ENCODE results near the gene CAPZB.

Gene CAPZB

DNA sequence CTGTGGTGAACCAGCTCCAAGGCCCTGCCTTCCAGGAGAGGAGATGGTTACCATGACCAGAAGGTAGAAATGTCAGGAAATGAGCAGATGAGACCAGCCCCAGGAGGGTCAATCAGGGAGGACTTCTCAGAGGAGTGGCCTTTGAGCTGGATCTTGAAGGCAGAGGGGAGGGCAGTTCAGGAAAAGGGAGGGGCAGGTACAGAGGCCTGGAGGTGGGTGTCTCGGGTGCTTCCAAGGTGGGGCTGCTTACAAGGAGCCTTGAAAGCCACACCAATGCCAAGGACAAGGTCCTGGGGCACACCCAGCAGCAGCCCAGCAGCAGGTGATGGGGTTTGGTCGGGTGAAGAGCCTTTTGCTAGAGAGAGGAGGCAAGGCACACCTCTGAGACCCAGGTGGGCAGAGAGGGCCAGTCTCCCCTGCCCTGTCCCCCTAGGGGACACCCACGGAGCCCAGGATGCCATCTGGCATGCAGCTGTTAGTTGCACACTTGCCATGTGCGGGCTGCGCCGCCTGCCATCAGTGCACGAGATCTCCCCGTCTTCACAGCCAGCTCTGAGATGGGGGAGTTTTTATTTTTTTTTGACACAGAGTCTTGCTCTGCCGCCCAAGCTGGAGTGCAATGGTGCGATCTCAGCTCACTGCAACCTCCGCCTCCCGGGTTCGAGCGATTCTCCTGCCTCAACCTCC, 154.7 kb downstream of the CAPZB start:
- H3K27me3 Mint-ChIP-seq (ENCODE audit: low read depth): no peaks in the 10 kb centered on the region
- no peaks in the 10 kb centered on the region for H3K9me3 Mint-ChIP-seq
- no peak overlapping the region for H3K4me3 Mint-ChIP-seq
- TF ChIP-seq, protein P1, sequence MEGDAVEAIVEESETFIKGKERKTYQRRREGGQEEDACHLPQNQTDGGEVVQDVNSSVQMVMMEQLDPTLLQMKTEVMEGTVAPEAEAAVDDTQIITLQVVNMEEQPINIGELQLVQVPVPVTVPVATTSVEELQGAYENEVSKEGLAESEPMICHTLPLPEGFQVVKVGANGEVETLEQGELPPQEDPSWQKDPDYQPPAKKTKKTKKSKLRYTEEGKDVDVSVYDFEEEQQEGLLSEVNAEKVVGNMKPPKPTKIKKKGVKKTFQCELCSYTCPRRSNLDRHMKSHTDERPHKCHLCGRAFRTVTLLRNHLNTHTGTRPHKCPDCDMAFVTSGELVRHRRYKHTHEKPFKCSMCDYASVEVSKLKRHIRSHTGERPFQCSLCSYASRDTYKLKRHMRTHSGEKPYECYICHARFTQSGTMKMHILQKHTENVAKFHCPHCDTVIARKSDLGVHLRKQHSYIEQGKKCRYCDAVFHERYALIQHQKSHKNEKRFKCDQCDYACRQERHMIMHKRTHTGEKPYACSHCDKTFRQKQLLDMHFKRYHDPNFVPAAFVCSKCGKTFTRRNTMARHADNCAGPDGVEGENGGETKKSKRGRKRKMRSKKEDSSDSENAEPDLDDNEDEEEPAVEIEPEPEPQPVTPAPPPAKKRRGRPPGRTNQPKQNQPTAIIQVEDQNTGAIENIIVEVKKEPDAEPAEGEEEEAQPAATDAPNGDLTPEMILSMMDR (IDR thresholded peaks at IDR 0.05; ENCODE audit: unreplicated experiment in 3 of 3): no peak
- no peaks in the 10 kb centered on the region for H3K4me1 Mint-ChIP-seq
- H3K36me3 Mint-ChIP-seq (ENCODE audit: low read depth): peaks cover 12% of the 10 kb centered on the region
- H3K27ac Mint-ChIP-seq: no peak overlapping the region

- H3K9me3 Mint-ChIP-seq: no peaks in the 10 kb centered on the region
- no peaks in the 10 kb centered on the region for H3K4me1 Mint-ChIP-seq
- H3K36me3 Mint-ChIP-seq (ENCODE audit: low read depth): peaks cover 12% of the 10 kb centered on the region
- H3K4me3 Mint-ChIP-seq: no peak overlapping the region
- TF ChIP-seq, protein P1 (IDR thresholded peaks at IDR 0.05; ENCODE audit: unreplicated experiment in 3 of 3): no peak
- H3K27ac Mint-ChIP-seq: no peak overlapping the region
- no peaks in the 10 kb centered on the region for H3K27me3 Mint-ChIP-seq (ENCODE audit: low read depth)
Observed at GRCh38 chr1:19329611-19330010, 155.7 kb downstream of the CAPZB start.

DNA sequence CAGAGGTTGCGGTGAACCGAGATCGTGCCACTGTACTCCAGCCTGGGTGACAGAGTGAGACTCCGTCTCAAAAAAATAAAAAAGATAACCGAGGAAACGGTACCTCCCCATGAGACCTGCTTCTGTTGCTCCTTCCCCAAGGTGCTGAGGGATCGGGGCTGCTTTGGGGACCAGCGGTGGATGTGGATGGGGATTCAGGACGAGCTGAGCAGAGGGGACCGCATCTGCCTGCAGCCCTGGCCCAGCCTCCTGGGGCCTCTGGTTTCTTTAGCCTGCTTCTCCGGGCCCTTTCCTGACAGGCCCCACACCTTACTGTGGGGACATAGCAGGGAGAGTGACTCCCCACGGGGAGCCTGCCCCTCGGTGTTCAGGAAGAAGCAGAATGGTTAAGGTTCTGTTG, 156.2 kb downstream of the CAPZB start:
- H3K36me3 Mint-ChIP-seq (ENCODE audit: low read depth): peaks cover 12% of the 10 kb centered on the region
- no peak overlapping the region for H3K27ac Mint-ChIP-seq
- no peaks in the 10 kb centered on the region for H3K27me3 Mint-ChIP-seq (ENCODE audit: low read depth)
- TF ChIP-seq, protein P1 (IDR thresholded peaks at IDR 0.05; ENCODE audit: unreplicated experiment in 3 of 3): no peak
- H3K4me3 Mint-ChIP-seq: no peak overlapping the region
- no peaks in the 10 kb centered on the region for H3K4me1 Mint-ChIP-seq
- H3K9me3 Mint-ChIP-seq: no peaks in the 10 kb centered on the region

- H3K4me3 Mint-ChIP-seq: no peak overlapping the region
- no peaks in the 10 kb centered on the region for H3K9me3 Mint-ChIP-seq
- TF ChIP-seq, protein P1 (IDR thresholded peaks at IDR 0.05; ENCODE audit: unreplicated experiment in 3 of 3): no peak
- peaks cover 15% of the 10 kb centered on the region for H3K36me3 Mint-ChIP-seq (ENCODE audit: low read depth)
- H3K4me1 Mint-ChIP-seq: no peaks in the 10 kb centered on the region
- no peaks in the 10 kb centered on the region for H3K27me3 Mint-ChIP-seq (ENCODE audit: low read depth)
- no peak overlapping the region for H3K27ac Mint-ChIP-seq
Observed at GRCh38 chr1:19328486-19328885, 156.9 kb downstream of the CAPZB start.

DNA sequence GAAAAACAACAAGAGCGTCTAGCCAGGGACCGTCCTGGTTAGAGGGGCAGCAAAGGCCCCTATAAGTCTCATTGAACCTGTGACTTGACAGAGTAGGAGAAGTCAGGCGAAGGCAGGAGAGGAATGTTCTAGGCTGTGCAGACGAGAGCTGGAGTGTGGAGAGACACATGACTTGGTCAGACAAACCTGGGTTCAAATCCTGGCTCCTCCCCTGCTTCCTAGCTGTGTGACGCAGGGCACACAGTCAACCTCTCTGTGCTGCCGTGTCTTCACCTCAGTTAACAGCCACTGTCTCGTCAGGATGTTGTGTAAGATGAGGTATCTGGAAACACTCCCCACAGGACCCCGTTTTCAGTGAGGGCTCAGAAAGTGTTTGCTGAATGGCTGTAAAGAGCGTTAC, 157.6 kb downstream of the CAPZB start:
- Mint-ChIP-seq H3K27ac (no peak overlapping the region), H3K27me3 (ENCODE audit: low read depth) (no peaks in the 10 kb centered on the region), H3K9me3 (no peaks in the 10 kb centered on the region), H3K4me1 (no peaks in the 10 kb centered on the region), H3K4me3 (no peak overlapping the region), H3K36me3 (ENCODE audit: low read depth) (peaks cover 15% of the 10 kb centered on the region)
- TF ChIP-seq, protein P1 (IDR thresholded peaks at IDR 0.05; ENCODE audit: unreplicated experiment in 3 of 3): no peak

GRCh38 chr1:19327301-19327700, 158.0 kb downstream of the CAPZB start:
- no peak overlapping the region for H3K27ac Mint-ChIP-seq

More at GRCh38 chr1:19327301-19327700, 158.0 kb downstream of the CAPZB start:
- peaks cover 18% of the 10 kb centered on the region for H3K36me3 Mint-ChIP-seq (ENCODE audit: low read depth)
- TF ChIP-seq, protein P1 (IDR thresholded peaks at IDR 0.05; ENCODE audit: unreplicated experiment in 3 of 3): no peak
- no peaks in the 10 kb centered on the region for H3K4me1 Mint-ChIP-seq
- H3K9me3 Mint-ChIP-seq: no peaks in the 10 kb centered on the region
- no peaks in the 10 kb centered on the region for H3K27me3 Mint-ChIP-seq (ENCODE audit: low read depth)
- no peak overlapping the region for H3K4me3 Mint-ChIP-seq
